Gastroesophageal sphincter (tissue), 4 donors: Measurements from ENCODE around the gene TFF3. TPM values are rescaled to one million over a fixed set of nuclear protein-coding genes. Genes with fewer than 3 reads are reported as not detected.

Experiments
- ATAC-seq: fragments of 150-250 bp; one replicate; pipeline ENCODE4 v1.9.1; 2016; ENCODE audit warnings: mild to moderate bottlenecking, moderate library complexity
- H3K27ac ChIP-seq, 4 donors: fragments of 200-600 bp; sonication (generic) in 3 of 4; 1 replicate in 3 of 4; 2 replicates in 1 of 4; pipeline ENCODE4 v1.5.1; 2016 to 2019
- H3K27me3 ChIP-seq: fragments of 200-600 bp; sonication (generic); one replicate; pipeline ENCODE4 v1.5.1; 2019
- H3K36me3 ChIP-seq, 2 donors: fragments of 200-600 bp; sonication (generic); one replicate each; pipeline ENCODE4 v1.5.1; 2019; ENCODE audit warnings: control low read depth in 1 of 2
- H3K4me1 ChIP-seq, 3 donors: fragments of 200-600 bp; sonication (generic); 1 replicate in 2 of 3; 2 replicates in 1 of 3; pipeline ENCODE4 v1.5.1; 2016 to 2019; ENCODE audit warnings: control low read depth in 2 of 3
- H3K4me3 ChIP-seq, 2 donors: fragments of 200-600 bp; sonication (generic); one replicate each; pipeline ENCODE4 v1.5.1; 2019; ENCODE audit warnings: mild to moderate bottlenecking in 1 of 2, moderate library complexity in 1 of 2
- H3K9me3 ChIP-seq, 3 donors: fragments of 200-600 bp; sonication (generic); one replicate each; pipeline ENCODE4 v1.5.1; 2017 to 2019; ENCODE audit warnings: control low read depth in 2 of 3
- CTCF ChIP-seq, 4 experiments: fragments of 200-600 bp in 2 of 4; fragments of 450-650 bp in 2 of 4; sonication (generic) in 1 of 4; IDR thresholded peaks; one replicate each; pipeline ENCODE4 v1.5.1; 2017 to 2019; ENCODE audit warnings: antibody characterized with exemption in 4 of 4, mild to moderate bottlenecking in 2 of 4, moderate library complexity in 2 of 4
- EP300 ChIP-seq: sonication (generic); formaldehyde crosslinking; IDR thresholded peaks from one replicate; pipeline ENCODE4 v1.6.1; 2017; ENCODE audit warnings: antibody characterized with exemption, mild to moderate bottlenecking
- POLR2A ChIP-seq, 2 donors: fragments of 450-650 bp; IDR thresholded peaks; one replicate each; pipeline ENCODE4 v1.6.1; 2017; ENCODE audit warnings: antibody characterized with exemption in 2 of 2, mild to moderate bottlenecking in 2 of 2, moderate library complexity in 1 of 2
- POLR2AphosphoS5 ChIP-seq: sonication (generic); formaldehyde crosslinking; IDR thresholded peaks from one replicate; pipeline ENCODE4 v1.6.1; 2017; ENCODE audit warnings: antibody characterized with exemption
- WGBS, 2 donors: methylation state at CpG; one replicate each; pipeline ENCODE4 v1.1.5; 2018; ENCODE audit warnings: low coverage in 1 of 2; 5-methylcytosine and 5-hydroxymethylcytosine counted together
- total RNA-seq, 4 donors: library from RNA; depleted of rRNA; stranded (reverse); fragments of >200 nt; gene quantifications; one replicate each; pipeline ENCODE4 v1.1.0, GENCODE V29; 2016

The TFF3 gene
- total RNA-seq, 4 donors from 2014 or later: 6.4 to 18.2 (median 10.5) TPM

GRCh38 chr21:42311816-42312625 lies 3.2 kb downstream of the TFF3 start:
- Histone ChIP-seq H3K27me3 (peaks cover 62% of the 10 kb centered on the region), H3K4me1 (peaks cover 0 to 10% (median 7%) of the 10 kb centered on the region in 3 donors), H3K27ac (no peak overlapping the region), H3K4me3 (no peak overlapping the region), H3K9me3 (no peaks in the 10 kb centered on the region), H3K36me3 (no peaks in the 10 kb centered on the region)
- TF ChIP-seq POLR2A (IDR thresholded peaks at IDR 0.05): no peak
- no peak for TF ChIP-seq EP300
- TF ChIP-seq CTCF (IDR thresholded peaks at IDR 0.05): no peak
- TF ChIP-seq POLR2AphosphoS5: no peak
- ATAC-seq: no peak
- WGBS, 2 donors: 100% methylated on average over 2 to 3 of the region's 21 CpGs

GRCh38 chr21:42311160-42311559 lies 4.0 kb downstream of the TFF3 start:
- WGBS, 2 donors: 79 to 98% methylated on average over 2 to 6 of the region's 14 CpGs
- Histone ChIP-seq H3K9me3 (no peaks in the 10 kb centered on the region), H3K4me1 (peaks cover 0 to 10% (median 7%) of the 10 kb centered on the region in 3 donors), H3K27ac (no peak overlapping the region), H3K36me3 (no peaks in the 10 kb centered on the region), H3K4me3 (no peak overlapping the region), H3K27me3 (peaks cover 66% of the 10 kb centered on the region)
- TF ChIP-seq POLR2AphosphoS5 (no peak), EP300 (no peak), POLR2A (IDR thresholded peaks at IDR 0.05) (no peak), CTCF (IDR thresholded peaks at IDR 0.05) (no peak)
- ATAC-seq: no peak

GRCh38 chr21:42310411-42311001 lies 4.7 kb downstream of the TFF3 start:
- no peaks in the 10 kb centered on the region for H3K9me3 ChIP-seq
- no peak overlapping the region for H3K4me3 ChIP-seq
- H3K27me3 ChIP-seq: peaks cover 73% of the 10 kb centered on the region
- ATAC-seq: no peak
- H3K4me1 ChIP-seq: peaks cover 0 to 10% (median 7%) of the 10 kb centered on the region in 3 donors
- H3K27ac ChIP-seq: no peak overlapping the region
- no peaks in the 10 kb centered on the region for H3K36me3 ChIP-seq
- no peak for TF ChIP-seq CTCF (IDR thresholded peaks at IDR 0.05)
- no peak for TF ChIP-seq EP300
- 67% methylated on average over 4 of the region's 12 CpGs; no CpG with 5 or more reads in 1 of the 2 donors for WGBS, 2 donors

- no peak for TF ChIP-seq EP300
- TF ChIP-seq CTCF (IDR thresholded peaks at IDR 0.05): peak in 3 of 4 experiments; percentile 27 to 76 (median 43)
- no peak for TF ChIP-seq POLR2A (IDR thresholded peaks at IDR 0.05)
- no peak for TF ChIP-seq POLR2AphosphoS5
- H3K4me1 ChIP-seq: peaks cover 0 to 10% (median 7%) of the 10 kb centered on the region in 3 donors
- 20 to 36% methylated on average over 3 of the region's 22 CpGs for WGBS, 2 donors
- no peak overlapping the region for H3K4me3 ChIP-seq
- H3K27ac ChIP-seq: no peak overlapping the region
- H3K9me3 ChIP-seq: no peaks in the 10 kb centered on the region
- peaks cover 74% of the 10 kb centered on the region for H3K27me3 ChIP-seq
- peak; percentile 31 for ATAC-seq
- H3K36me3 ChIP-seq: no peaks in the 10 kb centered on the region
These were observed 5.4 kb downstream of the TFF3 start for GRCh38 chr21:42309753-42310213.
